ENCODE measurements around the gene HES7. TPM values are rescaled to one million over a fixed set of nuclear protein-coding genes. Genes with fewer than 3 reads are reported as not detected.

The HES7 gene
- total and polyA plus RNA-seq, 11 donors = 0.17 to 0.76 (median 0.36) TPM; not detected in 5

GRCh38 chr17:8128125-8128784 is 4.3 kb upstream of the HES7 start:
- Histone ChIP-seq H3K9me3 (no peaks in the 10 kb centered on the region), H3K4me3 (no peak overlapping the region), H3K27me3 (peaks cover 0 to 57% (median 0%) of the 10 kb centered on the region in 9 donors), H3K4me1 (peaks cover 0 to 43% (median 34%) of the 10 kb centered on the region in 12 donors), H3K27ac (no peak overlapping the region), H3K36me3 (no peaks in the 10 kb centered on the region)
- WGBS, 4 donors = 80 to 87% (median 86%) methylated on average over 14 of the region's 14 CpGs
- DNase-seq (no peak), ATAC-seq (no peak)
- intact Hi-C loops (cut with DNase I) = loop anchor here in 3 of 10 donors (10.0 kb wide), 2 partner anchors 97 to 167 kb away; partner anchors contain the start of gene SLC25A35 (in 2 of the 3)
- TF ChIP-seq POLR2A (IDR thresholded peaks at IDR 0.05) (no peak), CTCF (IDR thresholded peaks at IDR 0.05) (no peak)

DNA sequence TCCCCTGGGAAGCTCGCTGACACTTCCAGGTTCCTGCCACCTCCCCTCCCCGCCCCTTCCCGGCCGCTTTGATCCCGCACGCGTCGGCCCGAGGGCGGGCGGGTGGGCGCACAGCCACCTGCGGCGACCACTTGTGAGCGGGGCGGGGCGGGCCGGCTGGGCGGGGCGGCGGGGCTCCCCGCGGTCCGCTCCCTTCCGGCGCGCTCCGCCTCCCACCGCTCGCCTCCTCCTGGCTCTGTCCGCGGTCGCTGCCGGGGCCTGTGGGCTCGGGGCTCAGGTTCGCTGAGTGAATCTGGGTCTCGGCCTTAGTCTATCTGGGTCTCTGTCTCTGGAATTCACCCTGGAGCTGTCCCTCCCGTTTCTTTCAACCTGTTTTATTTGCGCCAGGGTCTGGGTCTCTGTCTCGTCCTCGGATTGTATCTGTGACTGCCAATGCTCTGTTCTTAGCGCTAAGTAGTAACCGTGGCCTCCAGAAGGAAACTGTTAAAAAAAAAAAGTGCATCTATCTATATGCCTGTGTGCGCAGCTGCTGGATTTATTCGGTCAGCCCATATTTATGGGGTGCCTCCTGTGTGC is 2.7 kb upstream of the HES7 start:
- H3K27ac ChIP-seq = peak overlapping the region; percentile 5 to 82 (median 68)
- DNase-seq (peak in 1 of 5 donors; percentile 49), ATAC-seq (peak; percentile 22 to 70 (median 52))
- H3K4me1 ChIP-seq = peaks cover 3 to 60% (median 47%) of the 10 kb centered on the region in 12 donors
- no peak for TF ChIP-seq POLR2A (IDR thresholded peaks at IDR 0.05)
- no peak for TF ChIP-seq CTCF (IDR thresholded peaks at IDR 0.05)
- 0 to 1% (median 0%) methylated on average over 19 to 45 of the region's 45 CpGs for WGBS, 4 donors
- H3K36me3 ChIP-seq = no peaks in the 10 kb centered on the region
- H3K4me3 ChIP-seq = peak overlapping the region; percentile 62 to 79 (median 70)
- peaks cover 0 to 72% (median 0%) of the 10 kb centered on the region in 9 donors for H3K27me3 ChIP-seq
- intact Hi-C loops (cut with DNase I) = loop anchor here in 3 of 10 donors (10.0 kb wide), 2 partner anchors 98 to 168 kb away; partner anchors contain the start of gene SLC25A35 (in 2 of the 3)
- no peaks in the 10 kb centered on the region for H3K9me3 ChIP-seq

DNA sequence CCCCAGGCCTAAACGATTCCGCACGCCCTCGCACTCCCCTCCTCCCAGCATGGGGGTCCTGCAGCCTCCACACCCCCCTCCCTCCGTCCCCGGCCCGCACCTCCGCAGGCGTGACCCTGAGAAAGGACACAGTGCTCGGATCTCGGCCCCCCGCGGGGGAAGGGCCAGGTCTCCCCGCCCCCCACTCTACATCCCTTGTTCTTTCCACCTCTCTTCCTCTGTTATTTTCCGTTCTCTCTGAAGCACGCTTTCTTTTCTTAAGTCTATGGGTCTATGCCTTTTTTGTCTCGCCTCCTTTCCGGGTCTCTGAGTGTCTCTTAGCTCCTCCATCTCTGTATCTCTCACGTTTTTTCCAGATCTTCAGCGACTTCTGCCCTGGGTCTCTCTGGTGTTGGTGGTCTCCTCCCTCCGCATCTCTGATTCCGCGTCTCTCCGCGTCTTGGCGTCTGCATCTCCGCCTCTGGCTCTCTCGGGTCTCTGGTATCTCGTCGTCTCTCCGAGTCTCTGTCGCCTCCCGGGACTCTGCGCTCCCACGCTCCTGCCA is 2.1 kb upstream of the HES7 start:
- DNase-seq = peak in 1 of 5 donors; percentile 32
- peaks cover 0 to 73% (median 0%) of the 10 kb centered on the region in 9 donors for H3K27me3 ChIP-seq
- H3K4me1 ChIP-seq = peaks cover 7 to 65% (median 52%) of the 10 kb centered on the region in 12 donors
- peak in 1 of 4 donors; percentile 4 for ATAC-seq
- intact Hi-C loops (cut with DNase I) = loop anchor here in 3 of 10 donors (10.0 kb wide), 2 partner anchors 99 to 169 kb away; partner anchors contain the start of gene SLC25A35 (in 2 of the 3)
- H3K4me3 ChIP-seq = peak overlapping the region; percentile 62 to 79 (median 70)
- peak overlapping the region; percentile 5 to 82 (median 68) for H3K27ac ChIP-seq
- TF ChIP-seq POLR2A (IDR thresholded peaks at IDR 0.05) (no peak), CTCF (IDR thresholded peaks at IDR 0.05) (no peak)
- H3K9me3 ChIP-seq = no peaks in the 10 kb centered on the region
- WGBS, 4 donors = 0 to 1% (median 1%) methylated on average over 34 to 35 of the region's 35 CpGs
- no peaks in the 10 kb centered on the region for H3K36me3 ChIP-seq
